K562 (cell line): ENCODE data around the gene PDE4A.

Source experiments
- ASH1L ChIP-seq: fragments of 450-650 bp; IDR thresholded peaks from 2 replicates; pipeline ENCODE4 v1.6.1; 2018; ENCODE audit warnings: borderline replicate concordance, mild to moderate bottlenecking, low read depth; ENCODE audit not compliant: partially characterized antibody
- HNRNPLL ChIP-seq: fragments of 200-400 bp; formaldehyde crosslinking; IDR thresholded peaks from 2 replicates; pipeline ENCODE4 v1.6.1; 2017; ENCODE audit warnings: low read length, low read depth, mild to moderate bottlenecking; ENCODE audit not compliant: poor library complexity, severe bottlenecking

- no peak for TF ChIP-seq ASH1L
- no peak for TF ChIP-seq HNRNPLL
Observed at GRCh38 chr19:10453852-10454251, 33.5 kb downstream of the PDE4A start.
